ENCODE measurements around the gene EXOC8.

EXOC8 gene, protein sequence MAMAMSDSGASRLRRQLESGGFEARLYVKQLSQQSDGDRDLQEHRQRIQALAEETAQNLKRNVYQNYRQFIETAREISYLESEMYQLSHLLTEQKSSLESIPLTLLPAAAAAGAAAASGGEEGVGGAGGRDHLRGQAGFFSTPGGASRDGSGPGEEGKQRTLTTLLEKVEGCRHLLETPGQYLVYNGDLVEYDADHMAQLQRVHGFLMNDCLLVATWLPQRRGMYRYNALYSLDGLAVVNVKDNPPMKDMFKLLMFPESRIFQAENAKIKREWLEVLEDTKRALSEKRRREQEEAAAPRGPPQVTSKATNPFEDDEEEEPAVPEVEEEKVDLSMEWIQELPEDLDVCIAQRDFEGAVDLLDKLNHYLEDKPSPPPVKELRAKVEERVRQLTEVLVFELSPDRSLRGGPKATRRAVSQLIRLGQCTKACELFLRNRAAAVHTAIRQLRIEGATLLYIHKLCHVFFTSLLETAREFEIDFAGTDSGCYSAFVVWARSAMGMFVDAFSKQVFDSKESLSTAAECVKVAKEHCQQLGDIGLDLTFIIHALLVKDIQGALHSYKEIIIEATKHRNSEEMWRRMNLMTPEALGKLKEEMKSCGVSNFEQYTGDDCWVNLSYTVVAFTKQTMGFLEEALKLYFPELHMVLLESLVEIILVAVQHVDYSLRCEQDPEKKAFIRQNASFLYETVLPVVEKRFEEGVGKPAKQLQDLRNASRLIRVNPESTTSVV

DNA sequence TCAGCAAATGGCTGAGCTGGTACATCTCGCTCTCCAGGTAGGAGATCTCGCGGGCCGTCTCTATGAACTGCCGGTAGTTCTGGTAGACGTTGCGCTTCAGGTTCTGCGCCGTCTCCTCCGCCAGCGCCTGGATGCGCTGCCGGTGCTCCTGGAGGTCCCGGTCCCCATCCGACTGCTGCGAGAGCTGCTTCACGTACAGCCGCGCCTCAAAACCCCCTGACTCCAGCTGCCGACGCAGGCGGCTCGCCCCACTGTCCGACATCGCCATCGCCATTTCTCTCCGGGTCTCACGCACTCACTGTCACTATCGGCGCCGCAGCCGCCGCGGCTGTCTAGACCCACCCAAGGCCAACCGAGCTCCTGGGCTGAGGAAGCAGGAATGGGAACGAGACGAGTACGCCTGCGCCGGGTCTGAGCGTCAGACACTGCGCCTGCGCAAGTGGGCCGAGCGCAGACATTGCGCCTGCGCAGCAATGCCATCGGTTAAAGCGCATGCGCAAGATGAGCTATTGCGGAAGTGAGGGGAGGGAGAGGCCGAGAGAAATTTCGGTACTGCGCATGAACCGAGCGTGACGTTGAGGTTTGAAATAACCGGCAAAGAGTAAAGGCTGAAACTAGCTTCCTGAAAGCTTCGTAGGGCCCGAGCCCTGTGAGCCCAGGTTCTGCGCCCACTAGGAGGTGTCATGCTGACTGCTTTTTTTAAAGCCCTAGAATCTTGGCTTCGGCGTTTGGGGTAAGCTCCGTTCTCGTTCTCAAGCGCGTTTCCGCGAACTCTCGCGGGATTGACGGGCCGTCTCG lies at the start of gene EXOC8:
Gene EXOC8, minus strand, starts transcription at position 381 of the 798 bp plus-strand sequence. Its CDS starts 107 bp downstream, at position 274.
- DNase-seq: peak; percentile 75 to 95

DNA sequence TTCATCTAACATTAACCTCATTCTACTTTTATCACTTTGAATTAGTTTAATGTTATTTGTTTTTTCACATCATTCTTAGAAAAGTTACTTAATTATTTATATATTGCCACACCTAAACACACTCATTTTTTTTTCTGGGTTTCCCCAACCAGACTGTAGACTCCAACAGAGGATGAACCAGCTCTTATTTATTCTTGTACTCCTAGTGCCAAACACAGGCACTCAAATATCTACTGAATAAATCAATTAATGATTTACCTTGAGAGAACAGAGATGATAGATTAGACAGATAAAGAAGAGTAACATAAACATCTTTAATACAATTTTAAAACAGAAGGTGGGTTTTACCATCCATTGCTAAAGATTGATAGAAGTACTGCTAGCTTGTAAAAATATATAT lies 48.8 kb upstream of the EXOC8 start:
- no peak for DNase-seq

DNA sequence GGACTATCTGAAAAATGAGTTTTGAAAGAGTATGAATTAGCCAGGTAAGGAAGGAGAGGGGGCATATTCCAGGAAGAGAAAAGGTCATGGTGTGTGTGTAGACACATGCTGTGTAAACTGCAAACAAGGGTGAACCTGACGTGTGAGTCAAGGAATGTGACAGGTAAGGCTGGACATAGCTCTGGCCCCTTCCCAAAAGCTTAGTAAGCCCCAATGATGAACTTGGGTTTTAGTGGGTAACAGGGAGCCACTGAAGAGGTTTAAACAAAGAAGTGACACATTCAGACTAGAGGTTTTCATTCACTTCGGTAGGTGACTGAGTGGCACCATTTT lies 47.7 kb upstream of the EXOC8 start:
- no peak for DNase-seq

DNA sequence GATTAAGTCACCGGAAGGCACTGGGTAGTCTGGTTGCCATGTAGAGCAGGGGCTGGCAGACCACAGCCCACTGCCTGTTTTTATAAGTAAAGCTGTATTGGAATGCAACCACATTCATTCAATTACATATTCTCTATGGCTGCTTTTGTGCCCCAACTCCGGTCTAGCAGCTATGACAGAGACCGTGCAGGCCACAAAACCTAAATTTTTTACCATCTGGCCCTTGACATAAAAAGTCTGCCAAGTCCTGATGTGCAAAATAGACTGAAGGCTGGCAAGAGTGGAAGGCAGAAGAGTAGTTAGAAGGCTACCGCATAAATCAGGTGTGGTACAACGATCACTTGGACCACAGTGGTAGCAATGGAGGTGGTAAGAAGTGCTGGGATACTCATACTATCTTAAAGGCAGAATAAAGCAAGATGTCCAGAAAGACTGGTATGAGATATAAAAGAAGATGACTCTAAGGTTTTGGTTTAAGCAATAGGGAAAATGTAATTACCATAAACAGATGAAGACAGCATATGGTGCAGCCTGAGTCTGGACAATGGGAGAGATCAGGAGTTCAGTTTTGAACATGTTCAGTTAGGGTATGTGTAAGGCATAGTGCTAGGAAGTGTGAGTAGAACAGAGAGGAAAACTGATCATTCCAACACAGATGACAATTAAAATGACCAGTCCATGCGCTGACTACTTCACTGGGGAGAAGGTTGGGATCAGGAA lies 47.2 kb upstream of the EXOC8 start:
- DNase-seq: no peak

DNA sequence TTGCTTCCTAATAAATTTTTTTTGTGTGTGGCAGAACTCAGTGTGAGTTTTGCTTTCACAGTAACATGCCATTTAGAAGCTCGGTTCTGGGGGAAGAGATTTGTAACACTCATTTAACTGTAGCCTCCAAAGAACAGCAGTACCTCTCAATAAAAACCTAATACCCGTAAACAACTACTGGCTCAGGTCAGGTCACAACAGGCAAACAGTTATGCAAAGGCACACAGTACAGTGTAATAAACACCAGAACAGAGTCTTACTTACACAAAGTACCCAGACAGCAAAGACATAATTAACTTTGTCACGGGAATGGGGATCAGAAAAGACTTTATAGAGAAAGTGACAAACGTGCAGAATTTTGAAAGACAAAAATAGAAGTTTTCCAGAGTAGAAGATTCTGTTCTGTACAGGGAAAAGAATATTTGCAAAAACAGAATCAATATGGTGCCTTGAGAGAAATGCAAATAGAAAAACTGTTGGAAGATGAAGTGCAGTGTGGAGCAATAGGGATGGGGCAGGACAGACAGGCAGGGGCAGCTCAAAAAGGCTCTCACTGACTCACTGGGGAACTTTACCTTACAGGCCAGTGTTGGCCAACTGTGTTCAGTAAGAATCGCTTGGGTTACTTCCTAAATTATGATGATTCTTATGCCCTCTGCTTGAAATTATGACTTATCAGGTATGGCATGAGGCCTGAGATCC lies 45.7 kb upstream of the EXOC8 start:
- DNase-seq: no peak

DNA sequence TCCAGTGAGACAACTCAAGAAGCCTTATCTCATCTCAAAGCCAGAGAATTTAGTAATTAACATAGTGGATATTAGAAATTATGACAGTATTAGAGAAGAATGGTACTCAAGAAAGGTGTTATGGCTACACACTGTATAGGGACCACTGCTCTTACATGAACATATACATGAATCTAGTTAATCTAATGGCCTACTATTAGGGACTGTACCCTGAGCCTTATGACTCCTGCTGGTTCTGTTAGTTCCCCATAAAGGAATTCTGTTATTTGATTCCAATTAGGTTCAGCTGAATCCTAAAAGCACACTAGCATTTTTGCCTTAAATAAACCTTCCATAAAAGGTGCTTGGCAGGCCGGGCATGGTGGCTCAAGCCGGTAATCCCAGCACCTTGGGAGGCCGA lies 44.8 kb upstream of the EXOC8 start:
- no peak for DNase-seq

DNA sequence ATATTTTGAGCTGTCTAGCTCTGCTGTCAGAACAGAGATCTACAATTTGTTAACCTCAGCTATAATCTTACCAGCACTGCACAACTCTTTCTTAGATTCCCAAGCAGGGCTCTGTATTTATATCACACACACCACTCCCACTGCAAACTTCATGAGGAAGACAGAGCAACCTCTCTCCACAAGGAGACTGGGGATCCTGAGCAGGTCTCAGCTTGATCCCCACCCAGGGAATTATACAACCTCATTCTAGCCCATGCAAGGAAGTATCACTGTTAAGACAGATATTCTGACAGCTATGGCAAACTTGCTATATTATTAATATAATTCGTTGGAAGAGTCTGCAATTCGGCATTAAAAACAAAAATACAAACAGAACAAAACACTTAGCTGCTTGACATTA lies 44.1 kb upstream of the EXOC8 start:
- DNase-seq: no peak

DNA sequence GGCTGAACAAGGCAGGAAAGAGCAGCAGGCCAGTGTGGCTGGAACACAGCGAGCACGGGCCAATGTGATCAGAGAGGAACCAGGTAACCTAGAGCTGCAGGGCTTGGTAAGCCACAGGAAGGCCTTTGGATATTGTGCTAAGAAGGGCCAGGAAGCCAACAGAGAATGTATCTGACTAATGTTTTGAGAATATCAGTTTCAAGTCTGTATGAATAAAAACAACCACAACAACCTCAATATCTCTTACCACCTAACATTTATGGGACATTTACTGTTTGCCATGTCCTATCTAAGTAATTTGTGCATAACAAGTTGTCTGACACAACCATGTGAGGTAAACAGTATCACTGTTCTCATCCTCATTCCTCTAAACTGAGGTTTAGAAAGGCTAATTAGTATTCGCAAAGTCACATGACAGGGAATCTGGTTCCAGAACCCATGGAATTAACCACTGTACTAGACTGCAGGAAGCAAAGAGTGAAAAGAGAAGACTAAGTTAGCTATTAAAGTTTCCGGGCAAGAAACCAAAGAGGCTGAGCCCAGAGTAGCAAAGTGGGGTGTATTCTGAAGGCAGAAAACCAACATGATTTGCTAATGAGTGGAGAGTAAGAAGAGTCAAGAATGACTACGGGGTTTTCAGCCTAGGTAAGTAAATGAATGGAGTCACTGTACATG lies 39.4 kb upstream of the EXOC8 start:
- no peak for DNase-seq

DNA sequence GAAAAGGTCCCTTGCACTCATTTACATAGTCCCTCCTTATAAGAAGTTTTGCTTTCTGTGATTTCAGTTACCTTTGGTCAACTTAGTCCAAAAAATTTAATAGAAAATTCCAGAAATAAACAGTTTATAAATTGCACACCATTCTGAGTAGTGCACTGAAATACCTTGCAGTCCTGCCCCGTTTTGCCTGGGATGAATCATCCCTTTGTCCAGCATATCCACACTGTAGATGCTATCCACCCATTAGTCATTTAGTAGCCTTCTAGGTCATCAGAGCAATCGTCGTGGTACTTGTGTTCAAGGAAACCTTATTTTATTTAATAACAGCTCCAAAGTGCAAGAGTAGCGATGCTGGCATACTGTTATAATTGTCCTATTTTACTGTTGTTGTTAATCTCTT lies 38.4 kb upstream of the EXOC8 start:
- DNase-seq: no peak

DNA sequence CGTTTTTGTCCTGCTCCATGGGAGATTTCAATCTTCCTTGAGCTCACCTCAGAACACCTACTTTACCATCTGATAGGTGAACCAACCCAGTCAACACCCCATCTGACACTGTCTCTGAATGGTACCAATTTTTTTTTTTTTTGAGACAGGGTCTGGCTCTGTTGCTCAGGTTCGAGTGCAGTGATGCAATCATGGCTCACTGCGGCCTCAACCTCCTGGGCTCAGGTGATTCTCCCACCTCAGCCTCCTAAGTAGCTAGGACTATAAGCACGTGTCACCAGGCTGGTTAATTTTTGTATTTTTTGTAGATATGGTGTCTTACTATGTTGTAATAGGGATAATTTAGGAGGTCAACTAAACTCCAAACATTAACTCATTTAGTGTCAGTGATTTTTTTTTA lies 36.7 kb upstream of the EXOC8 start:
- DNase-seq: no peak

DNA sequence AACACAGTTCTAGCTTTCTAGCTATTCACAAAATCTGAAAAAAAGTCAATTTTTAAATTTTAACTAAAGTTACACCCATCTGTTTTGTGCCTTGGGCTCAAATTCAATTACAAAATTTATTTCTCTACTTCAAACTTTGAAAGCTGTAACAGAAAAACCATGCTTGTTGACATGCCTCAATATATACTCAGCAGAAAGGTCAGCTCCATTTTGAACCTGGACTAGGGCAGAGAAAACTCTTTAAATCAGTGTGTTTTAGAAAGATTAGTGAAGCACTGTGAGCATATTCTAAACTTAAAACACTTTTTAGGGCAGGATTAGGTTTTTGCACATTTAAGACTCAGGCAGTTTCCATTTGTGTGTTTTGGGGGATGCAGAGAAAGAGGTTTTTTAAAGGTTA lies 34.8 kb upstream of the EXOC8 start:
- no peak for DNase-seq

DNA sequence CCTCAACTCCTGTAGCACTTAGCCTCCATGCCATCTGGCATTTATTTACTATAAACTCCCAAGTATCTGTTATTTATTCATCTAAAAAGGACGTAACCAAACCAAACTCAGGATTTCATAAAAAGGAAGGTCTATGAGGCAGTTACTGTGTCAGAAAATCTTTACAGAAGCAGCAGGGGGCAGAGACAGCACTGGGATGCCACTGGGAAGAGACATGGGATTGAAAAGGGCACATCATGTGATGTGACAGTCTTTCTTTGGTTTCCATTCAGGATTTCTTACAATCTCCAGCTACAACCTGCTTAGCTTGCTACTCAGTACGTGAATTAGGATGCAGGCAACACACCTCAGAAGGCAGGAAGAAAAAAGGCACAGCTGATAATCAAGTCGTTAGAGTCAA lies 31.6 kb upstream of the EXOC8 start:
- DNase-seq: no peak

DNA sequence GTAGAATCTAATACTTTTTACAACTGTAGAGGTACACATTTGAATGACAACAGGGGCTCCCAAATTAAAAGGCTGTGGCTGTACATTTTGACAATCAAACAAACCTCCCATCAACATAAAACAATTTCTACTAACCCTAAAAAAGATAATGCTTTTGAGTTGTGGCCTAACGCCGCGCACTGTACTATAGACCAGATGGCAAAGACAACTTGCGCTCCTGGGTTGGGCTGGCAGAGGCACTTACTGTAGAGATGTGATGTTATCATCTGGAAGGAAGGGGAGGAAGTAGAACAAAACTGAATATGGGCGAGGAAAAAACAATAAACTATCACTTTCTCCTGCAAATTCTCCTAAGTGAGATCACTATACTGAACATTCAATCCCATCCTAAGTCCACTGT lies 26.5 kb upstream of the EXOC8 start:
- no peak for DNase-seq

DNA sequence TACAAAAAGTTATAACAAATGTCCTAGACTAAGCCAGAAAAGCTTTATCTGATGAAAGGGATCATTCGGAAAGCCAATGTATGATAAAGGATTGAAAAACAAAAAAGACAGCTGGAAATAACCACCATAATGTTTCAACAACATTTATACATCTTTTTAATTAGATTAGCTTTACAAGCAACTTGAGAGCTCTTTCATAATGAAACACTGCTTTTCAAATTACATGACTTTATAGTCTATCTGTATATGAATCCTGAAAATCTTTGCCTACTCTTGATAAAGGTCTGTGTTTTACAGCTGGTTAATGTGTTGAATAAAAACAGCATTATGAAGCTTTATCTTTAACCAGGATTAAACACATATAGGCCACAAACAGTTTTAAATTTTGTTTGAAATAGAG lies 26.0 kb upstream of the EXOC8 start:
- DNase-seq: no peak

DNA sequence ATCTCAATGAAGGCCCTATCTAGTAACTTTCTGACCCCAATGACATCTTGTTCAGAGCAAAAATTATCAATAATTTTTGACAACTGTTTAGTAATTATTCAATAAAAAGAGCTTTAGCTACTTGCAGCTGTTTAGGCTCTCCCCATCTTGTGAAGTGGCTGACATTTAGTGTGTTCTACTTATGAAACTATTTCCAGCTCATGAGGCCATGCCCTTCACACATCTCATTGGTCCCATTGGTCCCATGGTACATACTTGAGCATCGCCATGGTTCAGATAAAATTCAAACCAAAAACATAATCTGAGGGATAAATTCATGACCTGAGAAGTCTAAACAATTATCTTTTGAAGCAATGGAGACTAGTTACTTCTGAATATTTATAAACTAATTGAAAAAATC lies 24.7 kb upstream of the EXOC8 start:
- no peak for DNase-seq

DNA sequence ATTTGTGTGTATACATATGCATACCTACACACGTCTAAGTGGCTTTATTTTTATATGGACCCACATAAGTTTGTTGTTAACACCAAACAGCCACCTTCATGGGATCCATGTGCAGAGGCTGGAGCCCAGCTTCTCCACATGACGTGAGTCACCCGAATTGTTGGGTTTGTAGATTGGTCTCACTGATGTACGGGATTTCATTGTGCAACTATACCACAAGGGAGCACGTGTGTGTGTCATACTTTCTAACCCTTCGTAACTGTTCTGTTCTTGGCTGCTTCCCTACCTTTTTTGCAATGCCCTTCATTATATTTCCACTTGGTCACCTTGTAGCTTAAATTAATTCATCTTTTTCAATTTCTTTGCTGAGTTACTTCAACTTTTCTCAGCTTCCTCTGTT lies 21.5 kb upstream of the EXOC8 start:
- DNase-seq: no peak

DNA sequence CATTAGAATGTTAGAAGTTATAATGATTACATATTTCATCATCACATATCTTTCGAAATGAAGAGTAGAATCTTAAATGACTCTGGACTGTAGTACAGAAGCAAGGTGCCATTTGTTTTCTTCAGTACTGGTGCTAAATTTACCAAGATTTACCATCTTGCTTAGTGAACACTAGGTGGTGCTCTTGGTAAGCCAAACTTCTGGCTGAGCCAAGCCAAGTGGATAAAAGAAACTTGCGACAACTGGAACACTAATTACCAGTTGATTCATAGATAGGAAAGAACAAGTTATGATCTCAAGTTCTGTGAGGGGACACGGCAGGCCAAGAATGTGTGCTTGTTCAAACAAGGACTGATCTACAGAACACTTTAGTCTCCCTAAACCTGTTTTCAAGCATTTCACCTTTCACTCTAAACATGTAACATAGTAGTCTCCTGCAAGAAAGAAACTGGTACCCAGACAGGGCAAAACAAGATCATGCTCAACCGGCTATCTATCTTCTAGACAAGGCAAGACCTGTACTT lies 20.2 kb upstream of the EXOC8 start:
- no peak for DNase-seq

DNA sequence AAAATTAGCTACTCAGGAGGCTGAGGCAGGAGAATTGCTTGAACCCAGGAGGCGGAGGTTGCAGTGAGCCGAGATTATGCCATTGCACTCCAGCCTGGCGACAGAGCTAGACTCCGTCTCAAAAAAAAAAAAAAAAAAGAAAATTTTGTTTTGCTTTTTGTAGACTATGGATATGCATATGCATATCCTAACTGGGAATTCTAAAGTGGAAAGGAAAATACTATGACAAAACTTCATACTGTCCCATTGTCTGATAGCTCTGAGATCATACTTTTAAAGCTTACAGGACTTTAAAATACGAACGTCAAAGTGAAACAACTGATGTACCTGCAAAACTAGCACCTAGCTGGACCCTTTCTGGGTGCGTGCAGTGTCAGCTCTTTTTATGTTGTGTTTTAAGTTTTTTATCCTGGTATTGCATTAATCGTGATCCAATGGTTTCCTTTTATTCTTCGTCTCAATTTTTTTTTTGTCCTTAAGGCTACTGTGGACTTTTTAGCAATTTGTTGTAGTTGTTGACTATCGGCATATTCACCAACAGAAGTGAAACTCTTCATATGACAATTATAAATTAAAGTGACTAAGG lies 19.6 kb upstream of the EXOC8 start:
- no peak for DNase-seq

DNA sequence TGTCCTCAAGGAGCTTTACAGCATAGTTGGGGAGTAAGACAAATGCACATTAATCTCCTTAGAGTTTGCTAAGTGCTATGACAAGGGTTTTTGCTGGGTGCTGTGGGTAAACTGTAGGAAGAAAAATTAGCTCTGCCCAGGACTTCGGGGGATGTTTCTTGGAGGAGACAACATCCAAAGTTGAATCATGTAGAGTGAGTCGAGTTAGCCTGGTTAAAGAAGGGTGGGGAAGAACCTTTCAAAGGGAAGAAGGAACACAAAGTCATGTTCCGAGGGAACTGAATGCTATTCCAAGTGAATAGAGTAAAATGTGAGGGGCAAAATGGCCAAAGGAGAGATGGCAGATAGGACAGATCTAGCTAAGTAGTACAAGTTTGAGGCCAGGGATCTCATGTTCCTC lies 17.5 kb upstream of the EXOC8 start:
- no peak for DNase-seq

DNA sequence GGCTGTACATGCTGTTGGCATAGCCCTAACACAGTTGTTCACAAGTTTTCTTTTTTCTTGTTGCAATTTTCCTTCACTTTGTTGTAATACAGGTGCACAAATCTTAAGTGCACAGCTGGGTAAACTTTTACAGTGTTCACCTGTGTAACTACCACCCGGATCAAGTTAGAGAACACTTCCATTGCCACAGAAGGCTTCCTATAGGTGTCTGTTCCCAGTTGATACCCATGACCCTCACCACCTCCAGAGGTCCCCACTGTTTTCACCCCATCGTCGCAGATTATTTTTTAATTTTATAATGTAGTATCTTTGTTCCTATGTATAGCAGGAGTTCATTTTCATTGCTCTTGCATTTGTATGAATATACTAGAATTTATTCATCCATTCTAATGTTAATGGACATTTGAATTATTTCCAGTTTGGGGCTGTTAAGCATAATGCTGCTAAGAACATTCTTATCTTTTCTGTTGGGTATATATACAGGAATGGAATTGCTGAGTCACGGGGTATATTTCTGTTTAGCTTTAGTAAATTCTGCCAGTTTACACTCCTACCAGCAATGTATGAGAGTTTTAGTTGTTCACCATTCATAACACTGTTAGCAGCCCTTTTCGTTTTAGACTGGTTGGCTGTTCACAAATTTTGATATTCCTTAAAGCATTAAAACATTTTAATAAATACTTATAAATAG lies 16.8 kb upstream of the EXOC8 start:
- DNase-seq: no peak

DNA sequence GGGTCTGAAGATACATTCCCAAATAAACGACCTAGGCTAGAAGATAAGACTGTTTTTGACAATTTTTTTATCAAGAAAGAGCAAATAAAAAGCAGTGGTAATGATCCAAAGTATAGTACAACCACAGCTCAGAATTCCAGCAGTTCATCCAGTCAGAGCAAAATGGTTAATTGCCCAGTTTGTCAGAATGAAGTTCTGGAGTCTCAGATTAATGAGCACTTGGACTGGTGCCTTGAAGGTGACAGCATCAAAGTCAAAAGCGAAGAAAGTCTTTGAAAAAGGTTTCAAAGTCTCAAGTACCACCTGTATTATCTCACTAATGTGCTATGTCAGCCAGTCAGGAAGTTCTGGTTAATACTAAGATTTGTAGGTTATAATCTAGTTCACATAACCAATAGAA lies 15.4 kb upstream of the EXOC8 start:
- DNase-seq: no peak
